HEK293T (cell line): Measurements from ENCODE around the gene HMX2.

Experiments used
- CTCF ChIA-PET: fragments of 350-600 bp; formaldehyde crosslinking; extraction: SDS; loops from one replicate; lab custom pipeline; 2021; ENCODE audit warnings: antibody characterized with exemption, inconsistent platforms; lab: Yijun Ruan, JAX
- POLR2A ChIA-PET: fragments of 350-600 bp; formaldehyde crosslinking; extraction: SDS; loops from one replicate; lab custom pipeline; 2020; ENCODE audit warnings: antibody characterized with exemption, inconsistent platforms; lab: Yijun Ruan, JAX
- DNase-seq: peaks from one replicate; pipeline ENCODE4 v3.0.0; 2012; ENCODE audit warnings: mixed read lengths; ENCODE audit errors: extremely low spot score
- ARNT ChIP-seq: fragments of 450-650 bp; IDR thresholded peaks from 2 replicates; pipeline ENCODE4 v1.6.1; 2017; ENCODE audit warnings: mild to moderate bottlenecking
- BHLHE40 ChIP-seq: fragments of 450-650 bp; IDR thresholded peaks from 2 replicates; pipeline ENCODE4 v1.6.1; 2016; ENCODE audit warnings: mild to moderate bottlenecking, moderate library complexity, borderline replicate concordance
- CTBP1 ChIP-seq: fragments of 450-650 bp; IDR thresholded peaks from 2 replicates; pipeline ENCODE4 v1.6.1; 2016; ENCODE audit warnings: borderline replicate concordance
- ELF4 ChIP-seq: fragments of 450-650 bp; IDR thresholded peaks from 2 replicates; pipeline ENCODE4 v1.6.1; 2017; ENCODE audit warnings: antibody characterized with exemption
- FOXA1 ChIP-seq: fragments of 450-650 bp; IDR thresholded peaks from 2 replicates; pipeline ENCODE4 v1.6.1; 2016; ENCODE audit warnings: mild to moderate bottlenecking
- FOXK2 ChIP-seq: fragments of 450-650 bp; IDR thresholded peaks from 2 replicates; pipeline ENCODE4 v1.6.1; 2016; ENCODE audit warnings: mild to moderate bottlenecking
- FOXM1 ChIP-seq: fragments of 450-650 bp; IDR thresholded peaks from 2 replicates; pipeline ENCODE4 v1.6.1; 2017; ENCODE audit warnings: mild to moderate bottlenecking, borderline replicate concordance
- HDGF ChIP-seq: fragments of 450-650 bp; IDR thresholded peaks from 2 replicates; pipeline ENCODE4 v1.6.1; 2017; ENCODE audit warnings: antibody characterized with exemption, borderline replicate concordance
- L3MBTL2 ChIP-seq: fragments of 450-650 bp; conservative IDR thresholded peaks from 2 replicates; pipeline ENCODE4 v1.6.1; 2016; ENCODE audit warnings: mild to moderate bottlenecking
- LEF1 ChIP-seq: fragments of 450-650 bp; IDR thresholded peaks from 2 replicates; pipeline ENCODE4 v1.6.1; 2017; ENCODE audit warnings: mild to moderate bottlenecking, borderline replicate concordance
- NFRKB ChIP-seq: fragments of 450-650 bp; IDR thresholded peaks from 2 replicates; pipeline ENCODE4 v1.6.1; 2016; ENCODE audit warnings: mild to moderate bottlenecking, moderate library complexity
- PKNOX1 ChIP-seq: fragments of 450-650 bp; IDR thresholded peaks from 2 replicates; pipeline ENCODE4 v1.6.1; 2016
- SP1 ChIP-seq: fragments of 450-650 bp; IDR thresholded peaks from 2 replicates; pipeline ENCODE4 v1.6.1; 2017
- SUZ12 ChIP-seq: fragments of 450-650 bp; IDR thresholded peaks from 2 replicates; pipeline ENCODE4 v1.6.1; 2016; ENCODE audit warnings: mild to moderate bottlenecking
- TARDBP ChIP-seq: fragments of 450-650 bp; IDR thresholded peaks from 2 replicates; pipeline ENCODE4 v1.6.1; 2016
- ZNF384 ChIP-seq: fragments of 450-650 bp; IDR thresholded peaks from 2 replicates; pipeline ENCODE4 v1.6.1; 2016

HMX2 gene

GRCh38 chr10:123146013-123146893, 1.7 kb upstream of the HMX2 start:
- no peak for DNase-seq
- no peak for TF ChIP-seq SP1
- no peak for TF ChIP-seq FOXK2
- TF ChIP-seq LEF1 = no peak
- ChIA-PET POLR2A (interaction anchor here (3.5 kb wide), 1 partner anchor 8 kb away, joined by 22 read pairs; the partner anchor contains the start of gene BUB3), CTCF (no interaction called here)

GRCh38 chr10:123146894-123147634, 872 bp upstream of the HMX2 start:
- ChIA-PET POLR2A (no interaction called here), CTCF (no interaction called here)
- TF ChIP-seq TARDBP (no peak), FOXM1 (no peak), ZNF384 (no peak), PKNOX1 (no peak), FOXA1 (no peak), NFRKB (no peak), L3MBTL2 (no peak), FOXK2 (no peak), ELF4 (no peak), ARNT (no peak), BHLHE40 (no peak), CTBP1 (no peak), SP1 (no peak), LEF1 (no peak)
- DNase-seq = no peak

GRCh38 chr10:123148414-123149161, 652 bp downstream of the HMX2 start:
- no peak for TF ChIP-seq ELF4
- no peak for DNase-seq
- CTCF ChIA-PET = no interaction called here
- POLR2A ChIA-PET = no interaction called here

GRCh38 chr10:123149162-123149567, 1.2 kb downstream of the HMX2 start:
- no peak for DNase-seq
- ChIA-PET POLR2A (no interaction called here), CTCF (interaction anchor here (0.6 kb wide), 1 partner anchor 16 kb away, joined by 3 read pairs; no protein-coding TSS in a partner anchor)
- TF ChIP-seq FOXK2 (no peak), SUZ12 (no peak), LEF1 (no peak), FOXA1 (no peak), TARDBP (no peak), L3MBTL2 (no peak), ARNT (no peak), CTBP1 (no peak), ELF4 (no peak), BHLHE40 (no peak), SP1 (no peak), HDGF (no peak), ZNF384 (no peak)

- TF ChIP-seq ELF4 (no peak), PKNOX1 (no peak), TARDBP (no peak), ZNF384 (no peak), LEF1 (no peak), FOXA1 (no peak), SP1 (no peak), L3MBTL2 (no peak), SUZ12 (no peak), BHLHE40 (no peak), NFRKB (no peak), ARNT (no peak), FOXM1 (no peak)
- DNase-seq = no peak
- ChIA-PET CTCF (interaction anchor here (0.6 kb wide), 1 partner anchor 16 kb away, joined by 3 read pairs; no protein-coding TSS in a partner anchor), POLR2A (no interaction called here)
These were observed 1.8 kb downstream of the HMX2 start for GRCh38 chr10:123149568-123150270.

- no peak for DNase-seq
- CTCF ChIA-PET = no interaction called here
- POLR2A ChIA-PET = no interaction called here
- TF ChIP-seq CTBP1 = no peak
- TF ChIP-seq NFRKB = no peak
- no peak for TF ChIP-seq TARDBP
- no peak for TF ChIP-seq FOXM1
- no peak for TF ChIP-seq LEF1
- TF ChIP-seq SP1 = no peak
- no peak for TF ChIP-seq HDGF
- TF ChIP-seq BHLHE40 = no peak
- no peak for TF ChIP-seq PKNOX1
- TF ChIP-seq FOXK2 = no peak
These were observed 2.5 kb downstream of the HMX2 start for GRCh38 chr10:123150271-123150985.
